Loucy (cell line): ENCODE measurements around the gene TMEM203.

Source experiments
- H2AFZ ChIP-seq: fragments of 200-600 bp; sonication (generic); 2 replicates; pipeline ENCODE4 v1.6.0; 2016; ENCODE audit warnings: antibody characterized with exemption, mild to moderate bottlenecking, low read length, moderate library complexity
- H3F3A ChIP-seq: fragments of 200-600 bp; 2 replicates; pipeline ENCODE4 v1.6.0; 2016; ENCODE audit warnings: antibody characterized with exemption, low read depth, mild to moderate bottlenecking
- H3K27me3 ChIP-seq: fragments of 200-600 bp; sonication (generic); 2 replicates; pipeline ENCODE4 v1.6.1; 2014; ENCODE audit warnings: low read length, mild to moderate bottlenecking; ENCODE audit not compliant: insufficient read depth, poor library complexity, severe bottlenecking
- H3K36me3 ChIP-seq: fragments of 200-600 bp; sonication (generic); 2 replicates; pipeline ENCODE4 v1.6.1; 2016; ENCODE audit warnings: low read length; ENCODE audit not compliant: insufficient read depth
- H3K4me1 ChIP-seq: fragments of 200-600 bp; sonication (generic); 2 replicates; pipeline ENCODE4 v1.5.1; 2014; ENCODE audit warnings: low read length, mild to moderate bottlenecking; ENCODE audit not compliant: insufficient read depth, poor library complexity, severe bottlenecking
- H3K4me2 ChIP-seq: fragments of 200-600 bp; sonication (generic); 2 replicates; pipeline ENCODE4 v1.6.0; 2014; ENCODE audit warnings: antibody characterized with exemption, low read length, low read depth, mild to moderate bottlenecking; ENCODE audit not compliant: poor library complexity, severe bottlenecking
- H3K4me3 ChIP-seq: fragments of 200-600 bp; sonication (generic); 2 replicates; pipeline ENCODE4 v1.5.1; 2014; ENCODE audit warnings: low read length, mild to moderate bottlenecking, mixed read lengths; ENCODE audit not compliant: poor library complexity, severe bottlenecking
- H3K79me2 ChIP-seq: fragments of 200-600 bp; sonication (generic); 2 replicates; pipeline ENCODE4 v1.6.1; 2014; ENCODE audit warnings: low read length; ENCODE audit not compliant: insufficient read depth
- H3K9ac ChIP-seq: fragments of 200-600 bp; sonication (generic); 2 replicates; pipeline ENCODE4 v1.6.0; 2014; ENCODE audit warnings: mild to moderate bottlenecking, low read depth, low read length, moderate library complexity; ENCODE audit not compliant: poor library complexity, severe bottlenecking
- H3K9me2 ChIP-seq: fragments of 200-600 bp; sonication (generic); replicated peaks from 2 replicates; pipeline ENCODE4 v1.6.1; 2016; ENCODE audit warnings: low read depth, low read length, mixed read lengths
- H3K9me3 ChIP-seq: fragments of 200-600 bp; sonication (generic); 2 replicates; pipeline ENCODE4 v1.6.1; 2014; ENCODE audit warnings: mild to moderate bottlenecking, antibody characterized with exemption, low read length, low read depth; ENCODE audit not compliant: insufficient read depth
- H4K20me1 ChIP-seq: fragments of 200-600 bp; sonication (generic); 2 replicates; pipeline ENCODE4 v1.6.0; 2014; ENCODE audit warnings: antibody characterized with exemption, low read length, mild to moderate bottlenecking; ENCODE audit not compliant: insufficient read depth, poor library complexity, severe bottlenecking
- CTCF ChIP-seq: fragments of 200-600 bp; sonication (generic); conservative IDR thresholded peaks from 2 replicates; pipeline ENCODE4 v1.5.1; 2014; ENCODE audit warnings: mild to moderate bottlenecking, antibody characterized with exemption, low read length
- EZH2phosphoT487 ChIP-seq: fragments of 200-600 bp; IDR thresholded peaks from 2 replicates; pipeline ENCODE4 v1.6.1; 2018; ENCODE audit warnings: antibody characterized with exemption, mild to moderate bottlenecking, moderate library complexity, borderline replicate concordance

TMEM203 gene

GRCh38 chr9:137165250-137165836, 40.1 kb downstream of the TMEM203 start:
- no peak for TF ChIP-seq EZH2phosphoT487
- no peak for TF ChIP-seq CTCF
- Histone ChIP-seq H3K9me2 (no peaks in the 10 kb centered on the region), H3K36me3 (no peaks in the 10 kb centered on the region), H3K9ac (no peak overlapping the region), H3K79me2 (no peaks in the 10 kb centered on the region), H3F3A (no peaks in the 10 kb centered on the region), H4K20me1 (no peaks in the 10 kb centered on the region), H3K27me3 (peaks cover 20% of the 10 kb centered on the region), H3K4me1 (peaks cover 2% of the 10 kb centered on the region), H3K4me3 (no peak overlapping the region), H3K4me2 (no peak overlapping the region), H2AFZ (no peak overlapping the region), H3K9me3 (no peaks in the 10 kb centered on the region)

- Histone ChIP-seq H3F3A (no peaks in the 10 kb centered on the region), H3K9ac (no peak overlapping the region), H3K4me1 (peaks cover 4% of the 10 kb centered on the region), H3K36me3 (no peaks in the 10 kb centered on the region), H3K79me2 (no peaks in the 10 kb centered on the region), H3K4me3 (no peak overlapping the region), H3K4me2 (no peak overlapping the region), H3K27me3 (peaks cover 20% of the 10 kb centered on the region), H4K20me1 (no peaks in the 10 kb centered on the region), H3K9me2 (no peaks in the 10 kb centered on the region), H2AFZ (no peak overlapping the region), H3K9me3 (no peaks in the 10 kb centered on the region)
- TF ChIP-seq EZH2phosphoT487 = no peak
- TF ChIP-seq CTCF = no peak
These were observed 40.8 kb downstream of the TMEM203 start for GRCh38 chr9:137164370-137165249.

GRCh38 chr9:137163805-137164204, 41.6 kb downstream of the TMEM203 start:
- Histone ChIP-seq H3K9ac (no peak overlapping the region), H2AFZ (no peak overlapping the region), H3K36me3 (no peaks in the 10 kb centered on the region), H4K20me1 (no peaks in the 10 kb centered on the region), H3K27me3 (peaks cover 12% of the 10 kb centered on the region), H3K4me1 (peaks cover 13% of the 10 kb centered on the region), H3K9me2 (no peaks in the 10 kb centered on the region), H3F3A (no peaks in the 10 kb centered on the region), H3K79me2 (no peaks in the 10 kb centered on the region), H3K9me3 (no peaks in the 10 kb centered on the region), H3K4me3 (no peak overlapping the region), H3K4me2 (no peak overlapping the region)
- no peak for TF ChIP-seq CTCF
- no peak for TF ChIP-seq EZH2phosphoT487
